ENCODE measurements around the gene WDSUB1. TPM values are rescaled to one million over a fixed set of nuclear protein-coding genes. Genes with fewer than 3 reads are reported as not detected.
A peak's percentile ranks its signal among the peaks of the same experiment; 100 is the strongest.

Gene WDSUB1
- total RNA-seq, 1 donor from 2014 or later, result 11.7 TPM

GRCh38 chr2:159225025-159226016 lies 61.2 kb downstream of the WDSUB1 start:
- no peak for DNase-seq (ENCODE audit: low read depth)

GRCh38 chr2:159224061-159224813 lies 62.3 kb downstream of the WDSUB1 start:
- DNase-seq (ENCODE audit: low read depth), result no peak

GRCh38 chr2:159219394-159219998 lies 67.0 kb downstream of the WDSUB1 start:
- DNase-seq (ENCODE audit: low read depth), result no peak

GRCh38 chr2:159218389-159218788 lies 68.1 kb downstream of the WDSUB1 start:
- DNase-seq (ENCODE audit: low read depth), result no peak

GRCh38 chr2:159217676-159218075 lies 68.8 kb downstream of the WDSUB1 start:
- DNase-seq (ENCODE audit: low read depth), result no peak

- DNase-seq (ENCODE audit: low read depth), result no peak
Observed at GRCh38 chr2:159215116-159215515, 71.4 kb downstream of the WDSUB1 start.

GRCh38 chr2:159214325-159214865 lies 72.1 kb downstream of the WDSUB1 start:
- no peak for DNase-seq (ENCODE audit: low read depth)

- DNase-seq (ENCODE audit: low read depth), result no peak
Observed at GRCh38 chr2:159213296-159213695, 73.2 kb downstream of the WDSUB1 start.

GRCh38 chr2:159211447-159212396 lies 74.8 kb downstream of the WDSUB1 start:
- peak; percentile 80 for DNase-seq (ENCODE audit: low read depth)

GRCh38 chr2:159209341-159210306 lies 76.9 kb downstream of the WDSUB1 start:
- DNase-seq (ENCODE audit: low read depth), result no peak

- DNase-seq (ENCODE audit: low read depth), result no peak
Observed at GRCh38 chr2:159208438-159208837, 78.1 kb downstream of the WDSUB1 start.

GRCh38 chr2:159206736-159207380 lies 79.6 kb downstream of the WDSUB1 start:
- no peak for DNase-seq (ENCODE audit: low read depth)

GRCh38 chr2:159204381-159205144 lies 81.9 kb downstream of the WDSUB1 start:
- DNase-seq (ENCODE audit: low read depth), result no peak

GRCh38 chr2:159202568-159203071 lies 83.9 kb downstream of the WDSUB1 start:
- DNase-seq (ENCODE audit: low read depth), result peak; percentile 83

GRCh38 chr2:159201360-159202063 lies 85.0 kb downstream of the WDSUB1 start:
- no peak for DNase-seq (ENCODE audit: low read depth)

GRCh38 chr2:159200498-159200897 lies 86.0 kb downstream of the WDSUB1 start:
- DNase-seq (ENCODE audit: low read depth), result no peak

GRCh38 chr2:159199761-159200465 lies 86.6 kb downstream of the WDSUB1 start:
- no peak for DNase-seq (ENCODE audit: low read depth)

Measured in renal cortical epithelial cell (primary cell).